Transverse colon (tissue), 4 donors: ENCODE measurements around the gene ARL2. TPM values are rescaled to one million over a fixed set of nuclear protein-coding genes. Genes with fewer than 3 reads are reported as not detected.

Experiments used
- DNase-seq: peaks from one replicate; pipeline ENCODE4 v3.0.0-alpha.2; 2019
- H3K27ac ChIP-seq, 4 donors: fragments of 200-600 bp; sonication (generic); 2 replicates each; pipeline ENCODE4 v1.5.1; 2016 to 2018; ENCODE audit warnings: inconsistent platforms in 4 of 4
- H3K27me3 ChIP-seq: fragments of 200-600 bp; sonication (generic); 2 replicates; pipeline ENCODE4 v1.5.1; 2017; ENCODE audit warnings: inconsistent platforms
- H3K36me3 ChIP-seq, 4 donors: fragments of 200-600 bp; sonication (generic); 2 replicates each; pipeline ENCODE4 v1.5.1; 2017 to 2019; ENCODE audit warnings: inconsistent platforms in 4 of 4
- H3K4me1 ChIP-seq, 4 donors: fragments of 200-600 bp; sonication (generic); 2 replicates each; pipeline ENCODE4 v1.5.1; 2017 to 2020; ENCODE audit warnings: inconsistent platforms in 4 of 4
- H3K4me3 ChIP-seq, 4 donors: fragments of 200-600 bp; sonication (generic); 1 replicate in 1 of 4; 2 replicates in 3 of 4; pipeline versions ENCODE4 v1.5.1 to v1.6.1; 2017 to 2019; ENCODE audit warnings: inconsistent platforms in 4 of 4
- H3K9me3 ChIP-seq, 2 donors: fragments of 200-600 bp; sonication (generic); 2 replicates each; pipeline ENCODE4 v1.5.1; 2017 to 2019; ENCODE audit warnings: inconsistent platforms in 2 of 2
- CTCF ChIP-seq, 5 experiments: fragments of 200-600 bp in 3 of 5; fragments of 450-650 bp in 2 of 5; sonication (generic) in 3 of 5; IDR thresholded peaks; 1 replicate in 2 of 5; 2 replicates in 3 of 5; pipeline ENCODE4 v1.5.1; 2016 to 2017; ENCODE audit warnings: antibody characterized with exemption in 5 of 5, inconsistent platforms in 3 of 5, mild to moderate bottlenecking in 2 of 5, moderate library complexity in 1 of 5
- EP300 ChIP-seq: sonication (generic); formaldehyde crosslinking; IDR thresholded peaks from one replicate; pipeline ENCODE4 v1.6.1; 2017; ENCODE audit warnings: antibody characterized with exemption, low read depth
- POLR2A ChIP-seq: fragments of 450-650 bp; IDR thresholded peaks from one replicate; pipeline ENCODE4 v1.6.1; 2016; ENCODE audit warnings: antibody characterized with exemption, mild to moderate bottlenecking, moderate library complexity
- POLR2AphosphoS5 ChIP-seq, 3 donors: sonication (generic); formaldehyde crosslinking; IDR thresholded peaks; one replicate each; pipeline ENCODE4 v1.6.1; 2016; ENCODE audit warnings: antibody characterized with exemption in 3 of 3
- WGBS, 2 donors: methylation state at CpG; one replicate each; pipeline ENCODE4 v1.1.5; 2018; ENCODE audit warnings: low coverage in 1 of 2; 5-methylcytosine and 5-hydroxymethylcytosine counted together
- in situ Hi-C, 4 donors: fragments of 200-750 bp; cut with MboI; loops; one replicate each; pipeline versions ENCODE4 v1.15.0 to v1.15.1; 2017; ENCODE audit warnings: low sequenced_read_pairs in 3 of 4, low pct_ligation_motif_present in 1 of 4, low pct_unique_long_range_greater_than_20kb in 1 of 4
- intact Hi-C: fragments of 100-400 bp; cut with DNase I; formaldehyde crosslinking; loops from one replicate; pipeline ENCODE4 v1.15.1; 2023; ENCODE audit warnings: low total_unique reads
- total RNA-seq, 4 donors: library from RNA; depleted of rRNA; stranded (reverse); fragments of >200 nt; gene quantifications; one replicate each; pipeline ENCODE4 v1.1.0, GENCODE V29; 2016

Gene ARL2
- total RNA-seq, 4 donors from 2014 or later: 28.4 to 147 (median 85.8) TPM

- peak overlapping the region; percentile 20 to 39 (median 34) for H3K27ac ChIP-seq
- peaks cover 0 to 26% (median 10%) of the 10 kb centered on the region in 4 donors for H3K4me1 ChIP-seq
- no peaks in the 10 kb centered on the region for H3K9me3 ChIP-seq
- no peak for DNase-seq
- in situ Hi-C loops: no loop called here
- intact Hi-C loops: no loop called here
- H3K36me3 ChIP-seq: no peaks in the 10 kb centered on the region
- no peak for TF ChIP-seq POLR2AphosphoS5 (IDR thresholded peaks at IDR 0.05)
- no peak for TF ChIP-seq CTCF (IDR thresholded peaks at IDR 0.05)
- TF ChIP-seq EP300: no peak
- no peak for TF ChIP-seq POLR2A
- WGBS, 2 donors: 36 to 60% methylated on average over 2 to 52 of the region's 56 CpGs
- H3K4me3 ChIP-seq: peak overlapping the region; percentile 16 to 52 (median 30)
- no peaks in the 10 kb centered on the region for H3K27me3 ChIP-seq
Observed at GRCh38 chr11:65047581-65048422, 33.8 kb downstream of the ARL2 start.

- peaks cover 0 to 13% (median 6%) of the 10 kb centered on the region in 4 donors for H3K4me1 ChIP-seq
- H3K36me3 ChIP-seq: no peaks in the 10 kb centered on the region
- 52 to 76% methylated on average over 2 to 9 of the region's 9 CpGs for WGBS, 2 donors
- H3K4me3 ChIP-seq: no peak overlapping the region
- DNase-seq: no peak
- no peak overlapping the region for H3K27ac ChIP-seq
- H3K27me3 ChIP-seq: no peaks in the 10 kb centered on the region
- intact Hi-C loops: no loop called here
- TF ChIP-seq EP300: no peak
- no peak for TF ChIP-seq CTCF (IDR thresholded peaks at IDR 0.05)
- TF ChIP-seq POLR2A: no peak
- TF ChIP-seq POLR2AphosphoS5 (IDR thresholded peaks at IDR 0.05): no peak
- no peaks in the 10 kb centered on the region for H3K9me3 ChIP-seq
- in situ Hi-C loops: no loop called here
Observed at GRCh38 chr11:65051398-65051858, 37.5 kb downstream of the ARL2 start.

- intact Hi-C loops (no loop called here), in situ Hi-C loops (no loop called here)
- no peaks in the 10 kb centered on the region for H3K36me3 ChIP-seq
- no peaks in the 10 kb centered on the region for H3K27me3 ChIP-seq
- no peak overlapping the region for H3K27ac ChIP-seq
- WGBS, 2 donors: 40 to 43% methylated on average over 2 to 8 of the region's 8 CpGs
- peaks cover 0 to 3% (median 0%) of the 10 kb centered on the region in 4 donors for H3K4me1 ChIP-seq
- H3K9me3 ChIP-seq: no peaks in the 10 kb centered on the region
- no peak overlapping the region for H3K4me3 ChIP-seq
- TF ChIP-seq POLR2A (no peak), EP300 (no peak), CTCF (IDR thresholded peaks at IDR 0.05) (no peak), POLR2AphosphoS5 (IDR thresholded peaks at IDR 0.05) (no peak)
- DNase-seq: no peak
Observed at GRCh38 chr11:65053827-65054508, 40.0 kb downstream of the ARL2 start.

- no peak overlapping the region for H3K4me3 ChIP-seq
- no peaks in the 10 kb centered on the region for H3K36me3 ChIP-seq
- no peak for TF ChIP-seq CTCF (IDR thresholded peaks at IDR 0.05)
- TF ChIP-seq POLR2A: no peak
- no peak for TF ChIP-seq POLR2AphosphoS5 (IDR thresholded peaks at IDR 0.05)
- no peak for TF ChIP-seq EP300
- intact Hi-C loops: no loop called here
- peaks cover 0 to 7% (median 0%) of the 10 kb centered on the region in 4 donors for H3K4me1 ChIP-seq
- WGBS, 2 donors: 78 to 82% methylated on average over 1 of the region's 1 CpG
- no peak for DNase-seq
- no peaks in the 10 kb centered on the region for H3K9me3 ChIP-seq
- H3K27me3 ChIP-seq: no peaks in the 10 kb centered on the region
- in situ Hi-C loops: no loop called here
- no peak overlapping the region for H3K27ac ChIP-seq
Observed at GRCh38 chr11:65055538-65055937, 41.6 kb downstream of the ARL2 start.
